ENCODE measurements around the gene TLX3. TPM values are rescaled to one million over a fixed set of nuclear protein-coding genes. Genes with fewer than 3 reads are reported as not detected.
A peak's percentile ranks its signal among the peaks of the same experiment; 100 is the strongest.
"Not testable (repeated sequence)": the region's sequence is repeated elsewhere in the genome, so short reads cannot be mapped to it uniquely, and the experiment has no call there.

Gene TLX3
- total RNA-seq, 1 experiment from 2014 or later = not detected

GRCh38 chr5:171357843-171358242 lies 48.8 kb downstream of the TLX3 start:
- no peaks in the 10 kb centered on the region for H3K79me2 ChIP-seq (ENCODE audit: insufficient read depth, low read length)
- Mint-ChIP-seq H3K36me3 (ENCODE audit: insufficient read depth in 1 of 3, low read depth in 3 of 3) (no peaks in the 10 kb centered on the region), H3K4me1 (peaks cover 6 to 7% of the 10 kb centered on the region in 2 experiments), H3K9me3 (no peaks in the 10 kb centered on the region), H3K4me3 (no peak overlapping the region), H3K27me3 (ENCODE audit: low read depth) (no peaks in the 10 kb centered on the region; the same call in none of the 2 replicates), H3K27ac (no peak overlapping the region)
- H2BK15ac ChIP-seq (ENCODE audit: low read depth, low read length) = no peak overlapping the region
- H3K4me2 ChIP-seq (ENCODE audit: insufficient read depth, insufficient read length, low read length) = no peak overlapping the region
- TF ChIP-seq CTCF (conservative IDR thresholded peaks at IDR 0.05) = no peak
- no peak overlapping the region for H2BK5ac ChIP-seq (ENCODE audit: insufficient read length, low read length)
- DNase-seq = no peak
- no peak overlapping the region for H3K9ac ChIP-seq (ENCODE audit: extremely low read depth, insufficient read length, low read length)
- no peaks in the 10 kb centered on the region for H3K79me1 ChIP-seq (ENCODE audit: insufficient read depth, low read depth, low read length, poor library complexity, severe bottlenecking)
- no peak overlapping the region for H2AFZ ChIP-seq (ENCODE audit: low read length)
- H3K18ac ChIP-seq (ENCODE audit: insufficient read length, low read depth, low read length) = no peak overlapping the region
- no peak overlapping the region for H3T11ph ChIP-seq (ENCODE audit: low read length)
- no peak overlapping the region for H3K14ac ChIP-seq (ENCODE audit: insufficient read depth, low read length)
- H4K8ac ChIP-seq (replicated peaks; ENCODE audit: insufficient read length, low read depth, low read length) = no peak overlapping the region
- no peak overlapping the region for H3K27ac ChIP-seq (ENCODE audit: insufficient read length, low read depth, low read length)
- H3K56ac ChIP-seq (ENCODE audit: insufficient read length, low read depth, low read length) = no peak overlapping the region
- no peak overlapping the region for H4K91ac ChIP-seq (ENCODE audit: insufficient read length, low read depth, low read length)
- H2BK120ac ChIP-seq (ENCODE audit: low read depth, low read length, poor library complexity, severe bottlenecking) = no peak overlapping the region
- H4K5ac ChIP-seq (ENCODE audit: insufficient read length, low read depth, low read length) = no peak overlapping the region
- H2AK5ac ChIP-seq (ENCODE audit: insufficient read length, low read length) = no peak overlapping the region
- no peaks in the 10 kb centered on the region for H3K23me2 ChIP-seq (ENCODE audit: insufficient read length, low read depth, low read length, poor library complexity, severe bottlenecking)
- H2BK12ac ChIP-seq (ENCODE audit: insufficient read length, low read depth, low read length) = no peak overlapping the region
- no peaks in the 10 kb centered on the region for H4K20me1 ChIP-seq (ENCODE audit: control insufficient read depth, insufficient read depth, insufficient read length)
- H3K27me3 ChIP-seq (ENCODE audit: insufficient read depth, low read length) = no peaks in the 10 kb centered on the region
- H3K4ac ChIP-seq (ENCODE audit: low read depth, low read length) = no peak overlapping the region
- no peaks in the 10 kb centered on the region for H3K9me3 ChIP-seq (ENCODE audit: control insufficient read depth, low read depth, low read length)
- no peak overlapping the region for H2BK20ac ChIP-seq (ENCODE audit: low read depth, low read length, poor library complexity, severe bottlenecking)
- no peaks in the 10 kb centered on the region for H3K4me1 ChIP-seq (ENCODE audit: insufficient read depth, low read length)
- H3K23ac ChIP-seq (ENCODE audit: insufficient read length, low read depth, low read length) = no peak overlapping the region
- WGBS (ENCODE audit: extremely low coverage, insufficient read length, low lambda C conversion rate) = no CpG with 5 or more reads among the region's 2 CpGs

GRCh38 chr5:171361151-171361550 lies 52.1 kb downstream of the TLX3 start:
- H4K8ac ChIP-seq (replicated peaks; ENCODE audit: insufficient read length, low read depth, low read length); H3K23me2 ChIP-seq (ENCODE audit: insufficient read length, low read depth, low read length, poor library complexity, severe bottlenecking); H3T11ph ChIP-seq (ENCODE audit: low read length); H2BK20ac ChIP-seq (ENCODE audit: low read depth, low read length, poor library complexity, severe bottlenecking); H3K4me3 Mint-ChIP-seq; DNase-seq; H3K27ac ChIP-seq (ENCODE audit: insufficient read length, low read depth, low read length); H2AK5ac ChIP-seq (ENCODE audit: insufficient read length, low read length); H3K14ac ChIP-seq (ENCODE audit: insufficient read depth, low read length); H3K27me3 Mint-ChIP-seq (ENCODE audit: low read depth); H3K27me3 ChIP-seq (ENCODE audit: insufficient read depth, low read length); H2AFZ ChIP-seq (ENCODE audit: low read length); H3K4me1 Mint-ChIP-seq; H3K9ac ChIP-seq (ENCODE audit: extremely low read depth, insufficient read length, low read length); H2BK12ac ChIP-seq (ENCODE audit: insufficient read length, low read depth, low read length); H3K79me2 ChIP-seq (ENCODE audit: insufficient read depth, low read length); H3K36me3 Mint-ChIP-seq (ENCODE audit: insufficient read depth in 1 of 3, low read depth in 3 of 3); H3K23ac ChIP-seq (ENCODE audit: insufficient read length, low read depth, low read length); H3K4ac ChIP-seq (ENCODE audit: low read depth, low read length); H2BK15ac ChIP-seq (ENCODE audit: low read depth, low read length); H3K9me3 ChIP-seq (ENCODE audit: control insufficient read depth, low read depth, low read length); H4K91ac ChIP-seq (ENCODE audit: insufficient read length, low read depth, low read length); H4K5ac ChIP-seq (ENCODE audit: insufficient read length, low read depth, low read length); H3K4me1 ChIP-seq (ENCODE audit: insufficient read depth, low read length); H3K9me3 Mint-ChIP-seq; H2BK5ac ChIP-seq (ENCODE audit: insufficient read length, low read length); H3K56ac ChIP-seq (ENCODE audit: insufficient read length, low read depth, low read length); H3K18ac ChIP-seq (ENCODE audit: insufficient read length, low read depth, low read length); H3K79me1 ChIP-seq (ENCODE audit: insufficient read depth, low read depth, low read length, poor library complexity, severe bottlenecking); H4K20me1 ChIP-seq (ENCODE audit: control insufficient read depth, insufficient read depth, insufficient read length); H3K4me2 ChIP-seq (ENCODE audit: insufficient read depth, insufficient read length, low read length); H2BK120ac ChIP-seq (ENCODE audit: low read depth, low read length, poor library complexity, severe bottlenecking): not testable (repeated sequence)
- no CpG with 5 or more reads among the region's 7 CpGs for WGBS (ENCODE audit: extremely low coverage, insufficient read length, low lambda C conversion rate)
- peak overlapping the region in 1 of 3 experiments; percentile 42; a peak in 2 of 7 replicates for H3K27ac Mint-ChIP-seq
